HG02588 (cell line): ENCODE measurements around the gene PPARD.

Source experiments
- ATAC-seq: cut with Tn5 transposase; IDR thresholded peaks from one replicate; pipeline ENCODE4 v1.9.1; 2021; ENCODE audit warnings: mild to moderate bottlenecking, moderate library complexity; ENCODE audit not compliant: unreplicated experiment

Gene PPARD

DNA sequence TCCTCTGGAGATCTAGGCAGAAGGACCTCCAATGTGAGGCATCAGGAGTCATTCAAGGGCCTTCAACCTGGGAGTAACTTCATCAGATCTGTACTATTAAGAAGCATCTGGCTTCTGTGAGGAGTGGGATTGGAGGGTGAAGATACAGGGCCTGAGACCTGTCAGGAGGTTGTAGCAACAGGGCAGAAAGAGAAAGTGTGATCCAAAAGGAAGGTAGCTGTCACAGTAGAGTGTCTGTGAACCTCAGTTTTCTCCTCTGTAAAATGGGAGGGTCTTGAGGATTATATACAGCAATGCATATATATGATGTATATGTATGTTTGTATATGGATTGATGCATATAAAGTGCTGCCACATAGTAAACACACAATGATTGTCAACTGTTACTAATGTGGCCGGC, 123.3 kb downstream of the PPARD start:
- ATAC-seq = no peak

DNA sequence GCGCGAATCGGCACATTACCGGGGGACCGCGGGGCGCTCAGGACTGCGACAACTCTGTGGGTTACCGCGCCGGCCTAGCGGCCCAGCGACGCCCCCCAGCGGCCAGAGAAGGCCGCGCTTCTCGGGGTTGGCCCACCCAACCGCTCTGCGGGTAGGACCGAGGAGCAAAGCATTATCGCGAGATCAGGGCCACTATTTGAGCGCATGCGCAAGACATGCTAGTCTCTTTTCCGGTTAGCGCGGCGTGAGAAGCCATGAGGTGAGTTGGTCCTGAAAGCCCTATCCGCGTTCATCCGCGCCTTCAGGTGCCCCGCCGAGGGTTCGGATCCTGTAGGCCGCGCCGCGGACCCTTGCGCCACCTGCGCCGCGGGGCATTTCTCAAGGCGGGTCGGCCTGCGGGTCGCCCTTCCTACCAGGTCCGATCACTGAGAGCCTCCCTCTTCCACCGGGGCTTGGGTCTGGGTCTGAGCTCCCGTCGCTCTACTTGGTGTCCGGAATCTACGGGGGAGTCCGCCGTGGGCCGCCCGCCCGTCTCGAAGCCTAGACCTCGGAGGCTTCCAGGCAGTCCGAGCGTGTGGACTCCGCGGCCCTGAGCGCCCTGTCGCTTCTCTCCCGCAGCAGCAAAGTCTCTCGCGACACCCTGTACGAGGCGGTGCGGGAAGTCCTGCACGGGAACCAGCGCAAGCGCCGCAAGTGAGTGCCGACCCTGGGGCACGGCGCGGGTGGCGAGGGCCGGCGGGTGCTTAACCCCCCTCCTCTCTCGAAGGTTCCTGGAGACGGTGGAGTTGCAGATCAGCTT, 126.0 kb downstream of the PPARD start, which contains the start of gene RPL10A:
Gene RPL10A, plus strand, starts transcription at position 221 of the 799 bp plus-strand sequence. Its CDS starts 34 bp downstream, at position 255.
- ATAC-seq = peak; percentile 76

DNA sequence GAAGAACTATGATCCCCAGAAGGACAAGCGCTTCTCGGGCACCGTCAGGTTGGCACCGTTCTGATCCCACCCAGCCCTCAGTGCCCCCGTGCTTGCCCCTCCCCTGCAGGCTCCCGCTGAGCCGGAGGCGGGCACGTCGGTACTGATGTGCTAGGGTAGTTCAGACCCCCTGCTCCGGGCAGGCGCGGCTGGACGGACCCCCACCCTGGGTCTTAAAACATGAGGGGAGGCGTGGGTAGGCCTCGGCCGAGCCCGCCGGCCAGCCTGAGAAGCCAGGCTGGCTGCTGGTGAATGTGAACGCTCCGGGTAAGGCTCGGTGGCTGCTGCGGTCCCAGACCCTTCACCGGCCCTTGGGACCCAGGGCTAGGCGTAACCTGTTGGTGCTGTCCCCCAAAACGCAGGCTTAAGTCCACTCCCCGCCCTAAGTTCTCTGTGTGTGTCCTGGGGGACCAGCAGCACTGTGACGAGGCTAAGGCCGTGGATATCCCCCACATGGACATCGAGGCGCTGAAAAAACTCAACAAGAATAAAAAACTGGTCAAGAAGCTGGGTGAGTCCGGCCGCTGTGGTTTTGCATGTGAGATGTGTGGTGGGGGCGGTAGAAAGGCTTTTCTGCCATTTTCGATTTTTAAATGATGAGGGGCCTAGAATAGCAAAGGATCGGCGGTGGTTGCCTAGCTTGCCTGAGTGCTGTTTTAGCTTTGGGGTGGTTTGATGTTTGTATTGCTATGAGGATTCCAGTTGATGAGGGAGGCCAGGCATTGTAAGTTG, 126.8 kb downstream of the PPARD start:
- ATAC-seq = peak; percentile 9

DNA sequence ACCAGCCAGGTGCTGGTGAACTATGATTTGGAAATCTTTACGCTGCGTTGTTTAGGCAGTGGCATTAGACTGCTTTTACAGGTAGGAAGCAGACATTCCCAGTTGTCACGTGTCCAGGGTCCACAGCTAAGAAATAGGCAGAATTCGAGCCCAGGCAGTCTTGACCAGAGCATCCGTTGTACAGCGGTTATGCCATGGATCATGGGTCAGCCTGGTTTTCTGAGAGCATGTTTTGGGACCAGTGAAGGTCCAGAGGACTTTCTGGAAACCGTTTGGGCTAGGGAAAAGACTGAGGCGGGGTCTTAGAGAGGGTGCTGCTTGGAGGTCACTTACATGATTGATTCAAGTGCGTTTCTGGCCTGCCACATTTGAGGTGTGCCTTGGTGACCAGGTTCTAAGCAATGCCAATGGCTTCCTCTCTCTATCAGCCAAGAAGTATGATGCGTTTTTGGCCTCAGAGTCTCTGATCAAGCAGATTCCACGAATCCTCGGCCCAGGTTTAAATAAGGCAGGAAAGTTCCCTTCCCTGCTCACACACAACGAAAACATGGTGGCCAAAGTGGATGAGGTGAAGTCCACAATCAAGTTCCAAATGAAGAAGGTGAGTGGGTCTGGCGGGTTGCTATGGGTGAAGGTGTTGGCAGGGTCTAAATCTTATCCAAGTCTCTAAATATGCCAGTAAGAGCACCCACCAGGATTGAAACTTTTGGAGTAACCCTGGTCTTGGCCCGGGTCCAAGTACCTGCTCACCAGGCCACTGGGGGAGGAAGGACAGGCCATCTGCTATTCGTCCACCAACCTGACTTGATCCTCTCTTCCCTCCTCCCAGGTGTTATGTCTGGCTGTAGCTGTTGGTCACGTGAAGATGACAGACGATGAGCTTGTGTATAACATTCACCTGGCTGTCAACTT, 127.6 kb downstream of the PPARD start:
- no peak for ATAC-seq

DNA sequence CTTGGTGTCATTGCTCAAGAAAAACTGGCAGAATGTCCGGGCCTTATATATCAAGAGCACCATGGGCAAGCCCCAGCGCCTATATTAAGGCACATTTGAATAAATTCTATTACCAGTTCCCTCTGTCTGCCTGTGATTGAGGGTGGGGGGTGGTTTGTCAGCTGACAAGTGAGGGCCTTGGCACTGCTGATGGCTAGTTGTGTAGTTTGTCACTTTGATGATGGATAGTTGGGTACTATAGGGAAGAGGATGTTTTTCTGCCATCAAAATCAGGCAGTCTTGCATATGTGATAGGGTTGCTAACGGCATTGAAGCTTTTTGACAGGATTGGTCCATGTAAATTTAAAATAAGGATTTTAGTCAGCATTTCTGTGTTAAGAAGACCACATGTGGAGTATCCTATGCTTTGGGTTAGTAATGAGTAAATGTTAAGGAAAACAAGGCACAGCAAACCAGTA, 128.3 kb downstream of the PPARD start:
- no peak for ATAC-seq

DNA sequence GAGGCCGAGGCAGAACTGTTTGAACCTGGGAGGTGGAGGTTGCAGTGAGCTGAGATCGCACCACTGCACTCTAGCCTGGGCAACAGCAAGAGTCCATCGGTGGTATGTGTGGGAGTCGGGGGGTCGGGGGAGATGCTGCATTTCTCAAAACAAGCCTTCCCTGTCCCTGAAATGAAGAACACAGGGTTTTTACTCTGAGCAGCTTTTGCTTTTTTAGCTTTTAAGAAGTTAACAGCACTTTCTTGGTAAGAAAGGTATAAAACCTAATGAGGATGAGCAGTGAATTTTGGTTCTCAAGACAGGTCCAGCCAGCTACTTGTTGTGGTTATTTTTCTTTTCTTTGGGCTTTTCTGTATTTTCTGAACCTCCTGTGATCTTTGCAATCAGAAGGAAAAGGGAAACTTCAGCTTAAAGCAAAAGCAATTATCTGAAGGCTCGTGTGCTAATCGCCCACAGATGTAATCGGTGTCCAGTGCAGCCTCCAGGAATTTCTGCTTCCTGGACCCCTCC, 129.5 kb downstream of the PPARD start:
- no peak for ATAC-seq

DNA sequence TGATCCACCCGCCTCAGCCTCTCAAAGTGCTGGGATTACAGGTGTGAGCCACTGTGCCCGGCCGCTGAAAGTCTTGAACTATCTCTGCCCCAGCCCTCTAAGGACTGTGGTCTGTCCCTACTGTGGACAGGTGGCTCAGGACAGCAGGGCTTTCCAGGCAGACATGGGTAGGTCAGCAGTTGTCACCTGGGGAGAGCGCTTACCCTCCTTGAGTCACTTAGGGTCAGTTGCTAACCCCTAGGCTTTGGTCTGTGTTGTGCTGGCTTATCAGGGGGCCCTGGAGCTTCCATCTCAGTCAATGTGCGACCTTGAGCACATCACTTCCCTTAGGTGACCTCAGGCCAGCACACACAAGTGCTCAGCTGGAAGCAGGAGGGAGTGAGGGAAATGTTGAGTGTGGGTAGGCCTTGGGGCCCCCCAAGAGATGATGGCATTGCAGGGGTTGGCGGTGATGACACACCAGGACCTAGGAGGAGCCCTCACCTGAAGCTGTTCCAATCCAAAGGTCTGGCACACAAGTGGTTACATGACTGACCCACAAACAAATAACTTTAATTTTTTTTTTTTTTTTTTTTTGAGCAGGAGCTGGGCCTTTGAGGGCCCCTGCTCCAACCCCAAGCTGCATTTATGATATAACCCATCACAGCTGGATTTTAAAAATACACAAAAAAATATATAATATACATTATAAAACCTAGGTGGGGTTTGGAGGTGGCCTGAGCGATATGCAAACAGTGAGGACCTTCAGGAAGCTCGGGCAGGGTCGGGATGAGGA, 130.9 kb downstream of the PPARD start:
- no peak for ATAC-seq

DNA sequence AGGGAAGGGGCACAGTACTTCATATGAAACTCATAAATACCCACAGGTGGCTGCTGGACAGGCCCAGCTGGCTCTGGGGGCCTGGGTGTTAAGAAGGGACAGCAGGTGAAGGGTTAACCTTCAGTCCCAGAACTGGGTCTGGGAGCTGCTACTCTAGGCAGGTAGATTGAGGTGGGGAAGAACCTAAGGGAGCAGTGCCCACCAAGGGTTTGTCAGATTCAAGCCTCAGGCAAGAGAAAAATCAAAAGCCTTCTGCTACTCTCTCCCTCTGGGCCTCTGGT, 131.4 kb downstream of the PPARD start:
- ATAC-seq = no peak

DNA sequence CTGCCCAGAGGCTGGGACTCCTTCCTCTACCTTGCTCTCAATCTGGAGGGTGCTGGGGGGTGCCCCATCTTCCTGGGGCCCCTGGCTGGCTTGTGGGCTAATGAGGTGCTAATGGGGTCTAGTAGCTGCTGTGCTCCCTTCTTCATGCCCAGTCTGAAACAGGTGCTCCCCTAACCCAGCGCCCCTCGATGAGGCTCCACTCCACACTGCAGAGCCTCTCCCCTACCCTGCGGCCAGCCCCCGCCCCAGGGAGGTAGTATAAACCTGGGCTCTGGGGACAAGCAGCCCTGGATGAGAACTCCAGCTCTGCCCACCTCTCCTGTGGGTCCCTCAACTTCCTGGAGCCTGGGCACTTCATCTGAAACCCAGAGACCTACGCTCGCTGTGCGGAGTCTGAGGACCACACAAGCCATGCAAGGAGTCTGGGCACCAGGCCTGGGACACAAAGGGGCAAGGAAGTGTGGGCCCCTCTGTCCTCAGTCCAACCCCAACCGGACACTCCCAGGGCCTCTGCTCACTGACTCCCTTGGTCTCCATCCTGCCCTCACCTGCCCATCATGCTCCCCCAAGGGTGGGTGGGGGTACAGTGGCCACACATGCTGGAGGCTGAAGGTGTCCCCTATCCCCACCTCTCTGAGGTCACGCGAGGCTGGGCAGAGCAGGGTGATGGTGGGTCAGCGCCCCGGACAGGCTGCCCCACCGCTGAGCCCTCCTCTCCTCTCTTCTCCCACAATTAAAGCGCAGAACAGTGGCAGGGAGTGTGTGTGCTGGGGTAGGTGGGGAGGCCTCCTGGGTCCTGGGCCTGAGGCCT, 132.0 kb downstream of the PPARD start:
- ATAC-seq = no peak

DNA sequence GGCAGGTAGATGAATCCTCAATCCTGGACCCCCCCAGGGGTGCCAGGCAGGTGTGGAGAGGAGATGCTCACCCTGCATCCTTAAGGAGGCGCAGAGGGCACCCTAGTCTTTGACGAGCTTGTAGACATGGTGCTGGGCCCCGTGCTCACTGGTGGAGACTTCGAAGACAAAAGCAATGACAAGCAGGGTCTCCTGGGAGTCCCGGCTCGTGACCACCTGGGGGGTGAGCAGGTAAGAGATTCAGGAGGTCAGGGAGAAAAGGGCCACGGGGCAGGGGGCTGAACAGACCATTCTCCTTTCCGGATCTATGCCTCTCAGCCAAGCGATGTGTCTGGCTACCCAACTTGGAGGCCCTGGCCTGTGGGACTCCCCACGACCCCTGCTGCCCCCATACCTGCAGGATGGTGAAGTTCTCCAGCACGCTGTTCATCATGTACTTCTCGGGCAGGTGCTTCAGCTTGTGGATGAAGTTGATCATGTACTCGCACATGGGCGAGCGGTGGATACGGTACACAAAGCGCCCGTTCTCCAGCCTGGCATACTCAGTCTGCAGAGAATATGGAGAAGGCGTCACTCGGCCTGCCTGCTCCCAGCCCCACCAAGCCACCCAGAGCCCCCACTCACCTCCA, 132.7 kb downstream of the PPARD start:
- ATAC-seq = no peak

DNA sequence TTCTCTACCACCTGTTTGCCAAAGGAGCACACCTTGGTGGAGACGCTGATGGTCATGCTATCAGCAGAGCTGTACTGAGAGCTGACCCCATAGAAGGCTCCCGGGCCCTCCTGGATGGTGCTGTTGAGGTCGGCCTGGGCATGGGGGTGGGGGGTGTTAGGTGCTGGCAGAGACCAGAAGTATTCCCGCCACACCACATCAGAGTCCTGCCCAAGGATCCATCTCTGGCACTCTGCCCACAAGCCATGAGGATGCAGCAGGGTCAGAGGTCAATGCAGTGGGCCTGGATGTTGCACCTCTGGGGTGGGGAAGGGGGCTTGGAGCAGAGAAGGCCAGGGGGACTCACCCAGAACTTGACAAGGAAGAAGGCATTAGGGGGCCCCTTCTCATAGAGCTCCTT, 133.2 kb downstream of the PPARD start:
- no peak for ATAC-seq

DNA sequence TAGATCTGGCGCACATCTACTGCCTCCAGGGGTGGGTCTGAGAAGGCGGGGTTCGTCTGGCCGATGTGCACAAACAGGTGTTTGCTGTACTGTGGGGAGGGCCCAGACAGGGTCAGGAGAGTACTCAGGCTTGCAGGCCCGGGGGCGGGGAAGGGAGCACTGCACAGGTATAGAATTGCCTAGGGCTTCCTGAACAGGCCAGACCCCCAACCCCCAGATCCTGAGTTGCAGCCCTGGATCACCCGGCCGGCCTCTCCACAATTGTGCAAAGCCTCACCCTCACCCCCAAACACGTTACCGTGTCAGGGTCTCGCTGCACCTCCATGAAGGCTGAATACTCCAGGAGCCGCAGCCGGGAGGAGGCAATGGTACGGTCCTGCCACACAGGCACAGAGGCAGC, 133.6 kb downstream of the PPARD start:
- ATAC-seq = no peak

DNA sequence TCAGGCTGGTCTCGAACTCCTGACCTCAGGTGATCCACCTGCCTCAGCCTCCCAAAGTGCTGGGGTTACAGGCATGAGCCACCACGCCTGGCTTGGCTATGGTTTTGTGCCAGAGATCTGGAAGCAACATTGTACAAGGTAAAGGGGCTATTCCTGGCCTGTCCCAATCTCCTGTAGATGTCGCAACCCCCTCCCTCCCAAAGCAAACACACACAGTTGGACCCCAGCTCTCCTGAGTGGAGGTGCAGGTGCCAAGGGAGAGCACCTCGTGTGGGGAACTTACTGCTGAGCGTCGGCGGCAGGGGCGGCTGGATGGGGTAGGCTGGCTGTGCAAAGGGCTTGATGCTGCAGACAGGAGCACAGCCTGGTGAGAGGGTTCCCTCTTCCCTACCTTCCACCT, 134.7 kb downstream of the PPARD start:
- no peak for ATAC-seq
